ENCODE measurements around the gene MARK3.
"Not testable (repeated sequence)": the region's sequence is repeated elsewhere in the genome, so short reads cannot be mapped to it uniquely, and the experiment has no call there.

MARK3 gene

DNA sequence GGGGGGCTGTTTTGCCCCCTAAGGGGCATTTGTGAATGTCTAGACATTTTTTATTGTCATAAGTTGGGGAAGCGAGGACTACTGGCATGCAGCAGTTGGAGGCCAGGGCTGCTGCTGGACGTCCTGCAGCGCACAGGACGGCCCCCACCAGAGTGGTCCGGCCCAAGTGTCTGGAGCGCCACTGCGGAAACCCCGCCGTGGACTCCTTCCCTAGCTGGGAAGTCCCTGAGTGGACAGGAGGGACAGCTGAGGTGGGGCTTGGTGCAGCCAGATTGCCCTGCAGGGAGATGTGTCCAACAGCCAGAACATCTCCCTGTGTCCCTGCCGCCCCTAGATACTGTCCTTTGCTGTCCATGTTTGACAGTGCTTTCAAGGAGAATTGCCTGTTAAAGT, 132.0 kb downstream of the MARK3 start:
- DNase-seq = no peak

DNA sequence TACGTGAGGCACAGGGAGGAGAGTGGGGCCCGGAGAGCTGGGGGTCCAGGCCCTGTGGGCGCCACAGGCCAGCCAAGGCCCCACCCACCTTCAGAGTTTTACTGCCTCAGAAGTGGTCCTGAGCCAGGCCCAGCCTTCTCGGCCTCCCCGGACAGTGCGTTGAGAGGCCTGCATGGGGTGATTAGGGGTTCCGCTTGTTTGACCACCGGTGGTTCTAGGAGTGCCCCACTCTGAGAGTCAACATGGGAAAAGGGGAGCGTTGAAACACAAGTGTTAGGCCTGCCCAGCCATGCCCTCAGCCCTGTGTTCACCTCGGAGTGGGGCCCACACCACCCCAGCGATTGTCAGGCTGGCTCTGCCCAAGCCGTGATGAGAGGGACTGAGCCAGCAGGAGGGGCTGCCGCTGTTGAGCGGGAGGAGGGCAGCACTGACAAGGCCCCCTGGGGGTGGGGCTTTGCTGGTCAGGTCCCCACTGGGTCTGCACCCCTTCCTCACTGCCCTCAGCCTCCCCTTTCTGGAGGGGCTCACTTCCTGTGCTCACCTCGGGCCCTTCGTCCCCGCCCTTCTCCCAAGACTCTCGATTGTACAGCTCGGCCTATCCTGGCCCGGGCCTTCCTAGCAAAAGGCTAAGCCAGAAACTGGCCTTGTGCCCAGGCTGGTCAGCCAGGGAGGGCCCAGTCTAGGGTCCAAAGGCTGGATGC, 132.7 kb downstream of the MARK3 start:
- no peak for DNase-seq

DNA sequence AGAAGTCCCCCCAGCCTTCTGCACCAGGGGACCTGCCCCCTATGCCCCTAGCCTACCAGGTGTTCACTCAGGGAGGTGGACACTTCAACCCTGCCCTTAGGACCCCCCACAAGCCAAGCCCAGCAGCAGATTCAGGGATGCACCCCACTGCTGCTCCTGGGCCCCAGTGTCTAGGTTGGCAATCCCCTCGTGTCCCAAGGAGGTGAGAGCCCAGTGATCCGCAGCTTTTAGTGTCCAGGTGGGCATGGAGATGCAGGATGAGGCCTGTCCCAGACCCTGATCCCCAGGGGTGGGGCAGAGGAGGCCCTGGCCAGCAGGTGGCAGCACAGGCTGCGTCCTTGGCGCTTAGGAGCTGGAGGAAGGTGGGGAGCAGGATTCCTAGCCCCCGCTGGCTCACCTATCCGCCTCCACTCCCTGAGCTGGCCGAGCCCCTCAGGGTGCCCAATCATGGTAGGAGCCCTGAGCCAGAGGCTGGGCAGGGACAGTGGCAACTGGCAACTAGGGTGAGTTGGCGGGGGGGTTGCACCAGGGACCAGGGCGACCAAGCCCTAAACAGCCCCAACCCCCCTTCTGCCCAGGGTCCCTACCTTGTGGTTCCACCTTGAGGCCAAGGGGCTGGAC, 133.3 kb downstream of the MARK3 start:
- peak; percentile 36 for DNase-seq

- no peak for DNase-seq
These were observed 134.0 kb downstream of the MARK3 start for GRCh38 chr14:103519043-103519836.

DNA sequence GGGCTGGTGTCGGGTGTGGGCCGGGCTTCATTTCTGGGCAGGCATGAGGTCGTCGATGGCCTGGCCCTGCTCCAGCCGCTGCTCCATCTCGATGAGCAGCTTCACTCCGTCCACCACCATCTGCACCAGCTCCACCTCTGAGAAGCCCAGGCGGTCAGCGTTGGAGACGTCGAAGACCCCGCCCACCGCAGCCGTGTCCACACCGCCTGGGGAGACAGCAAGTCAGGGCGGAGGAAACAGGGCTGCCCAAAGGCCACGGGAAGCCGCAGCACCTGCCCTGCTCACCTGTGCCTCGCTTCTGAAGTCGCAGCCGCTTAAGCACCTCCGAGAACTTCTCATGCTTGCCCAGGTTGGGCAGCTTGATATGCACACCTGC, 134.6 kb downstream of the MARK3 start:
- DNase-seq = no peak

GRCh38 chr14:103520269-103520656, 135.0 kb downstream of the MARK3 start:
- DNase-seq = no peak

DNA sequence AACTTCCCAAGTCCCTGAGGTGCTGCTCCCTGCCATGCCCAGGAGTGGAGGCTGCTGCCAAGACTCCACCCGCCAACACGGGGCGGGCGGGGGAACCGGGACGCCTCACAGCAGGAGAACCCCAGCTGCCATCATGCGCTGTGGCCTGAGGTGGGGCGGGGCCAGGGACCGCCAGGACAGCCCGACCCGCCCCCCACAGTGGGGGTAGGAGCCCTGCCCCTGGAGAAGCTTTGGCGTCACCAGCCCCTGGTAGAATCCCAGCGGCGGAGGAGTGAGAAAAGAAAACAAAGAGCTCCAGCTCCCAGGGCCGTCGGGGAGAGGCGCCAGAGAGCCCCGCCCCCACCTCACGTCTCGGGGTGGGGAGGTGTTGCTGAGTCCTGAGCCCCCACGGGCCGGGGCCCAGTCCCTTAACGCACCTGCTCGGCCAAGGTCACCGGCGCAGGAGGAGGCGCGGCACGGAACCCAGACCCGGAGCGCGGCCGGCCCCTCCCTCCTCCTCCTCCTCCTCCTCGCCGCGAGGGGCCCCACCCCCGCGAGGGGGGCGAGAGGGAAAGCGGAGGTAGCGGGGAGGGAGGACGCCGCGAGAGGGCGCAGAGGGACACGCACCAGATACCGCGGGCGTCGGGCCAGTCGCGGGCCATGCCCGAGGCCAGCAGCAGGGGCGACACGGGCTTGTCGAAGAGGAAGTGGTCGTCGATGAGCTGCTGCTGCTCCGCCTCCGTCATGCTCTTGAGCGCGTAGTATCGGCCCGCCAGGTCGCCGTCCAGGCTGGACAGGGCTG, 135.6 kb downstream of the MARK3 start:
- DNase-seq = peak; percentile 85

DNA sequence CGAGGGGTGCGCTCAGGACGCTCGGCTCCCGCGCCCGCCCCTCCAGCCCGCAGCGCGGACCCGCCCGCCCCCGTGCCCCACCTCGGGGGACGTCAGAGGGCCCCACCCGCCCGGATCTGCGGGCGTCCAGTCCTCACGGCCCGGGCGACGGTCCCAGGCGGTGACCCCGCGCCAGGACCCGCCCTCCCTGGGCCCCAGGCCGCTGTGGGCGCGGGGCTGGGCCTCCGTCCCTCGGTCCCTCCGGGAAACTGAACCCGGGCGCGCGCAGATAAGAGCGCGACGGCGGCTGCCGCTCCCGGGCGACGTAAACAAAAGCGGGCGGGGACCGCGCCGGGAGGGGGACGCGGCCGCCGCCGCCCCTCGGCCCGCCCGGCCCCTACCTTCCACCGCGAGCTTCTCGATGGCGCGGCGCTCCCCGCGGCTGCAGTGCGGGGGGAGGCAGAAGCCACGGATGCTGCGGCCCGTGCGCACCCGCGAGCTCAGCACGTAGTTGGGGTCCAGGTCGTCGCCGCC, 136.3 kb downstream of the MARK3 start:
- no peak for DNase-seq

GRCh38 chr14:103521951-103522563, 136.8 kb downstream of the MARK3 start:
- DNase-seq = no peak

DNA sequence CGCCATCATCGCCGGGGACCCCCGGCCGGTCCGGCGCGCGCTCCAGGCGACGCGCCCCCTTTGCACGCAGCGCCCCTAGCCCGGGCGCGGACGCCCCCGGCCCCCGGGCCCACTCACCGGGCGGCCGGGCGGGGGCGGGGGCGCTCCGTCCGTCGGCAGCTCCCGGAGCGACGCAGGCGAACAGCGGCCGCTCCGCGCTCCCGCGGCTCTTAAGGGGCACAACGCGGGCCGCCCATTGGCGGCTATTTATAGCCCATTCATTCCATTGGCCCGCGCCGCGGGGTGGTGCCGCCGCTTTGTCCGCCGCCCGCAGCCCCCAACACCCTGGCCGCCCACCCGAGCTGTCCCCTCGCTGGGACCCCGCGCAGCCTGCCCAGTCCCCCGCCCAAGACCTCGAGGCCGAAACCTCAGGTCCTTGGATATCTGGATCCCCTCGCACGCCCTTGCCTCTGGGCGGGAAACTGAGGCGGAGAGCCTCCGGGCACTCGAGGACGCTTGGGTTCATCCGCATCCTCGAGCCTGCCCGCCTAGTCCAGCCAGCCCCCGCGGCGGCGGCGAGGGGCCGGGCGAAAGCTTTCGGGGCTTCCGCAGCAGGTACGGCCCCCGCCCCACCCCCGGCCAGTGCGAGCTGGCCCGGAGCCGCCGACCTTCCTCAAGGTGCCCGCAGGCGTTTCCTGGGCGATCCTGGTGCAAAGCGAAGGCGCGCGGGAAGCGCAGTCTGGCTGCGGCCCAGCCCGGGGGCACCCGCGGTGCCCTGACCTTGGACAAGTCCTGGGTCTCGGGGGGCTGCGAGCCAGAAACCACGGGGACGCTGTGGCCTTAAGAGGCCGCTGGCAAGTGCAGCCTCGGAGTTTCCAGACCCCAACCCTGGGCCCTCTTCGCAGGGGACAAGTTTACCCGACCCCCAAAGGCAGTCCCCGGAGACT, 137.7 kb downstream of the MARK3 start, which contains the start of gene CKB:
Gene CKB (minus strand): TSS at position 182 of the 926 bp plus-strand sequence. CDS start 337 bp downstream, outside the sequence.
- DNase-seq = peak; percentile 65

GRCh38 chr14:103523575-103523954, 138.3 kb downstream of the MARK3 start:
- DNase-seq = no peak

DNA sequence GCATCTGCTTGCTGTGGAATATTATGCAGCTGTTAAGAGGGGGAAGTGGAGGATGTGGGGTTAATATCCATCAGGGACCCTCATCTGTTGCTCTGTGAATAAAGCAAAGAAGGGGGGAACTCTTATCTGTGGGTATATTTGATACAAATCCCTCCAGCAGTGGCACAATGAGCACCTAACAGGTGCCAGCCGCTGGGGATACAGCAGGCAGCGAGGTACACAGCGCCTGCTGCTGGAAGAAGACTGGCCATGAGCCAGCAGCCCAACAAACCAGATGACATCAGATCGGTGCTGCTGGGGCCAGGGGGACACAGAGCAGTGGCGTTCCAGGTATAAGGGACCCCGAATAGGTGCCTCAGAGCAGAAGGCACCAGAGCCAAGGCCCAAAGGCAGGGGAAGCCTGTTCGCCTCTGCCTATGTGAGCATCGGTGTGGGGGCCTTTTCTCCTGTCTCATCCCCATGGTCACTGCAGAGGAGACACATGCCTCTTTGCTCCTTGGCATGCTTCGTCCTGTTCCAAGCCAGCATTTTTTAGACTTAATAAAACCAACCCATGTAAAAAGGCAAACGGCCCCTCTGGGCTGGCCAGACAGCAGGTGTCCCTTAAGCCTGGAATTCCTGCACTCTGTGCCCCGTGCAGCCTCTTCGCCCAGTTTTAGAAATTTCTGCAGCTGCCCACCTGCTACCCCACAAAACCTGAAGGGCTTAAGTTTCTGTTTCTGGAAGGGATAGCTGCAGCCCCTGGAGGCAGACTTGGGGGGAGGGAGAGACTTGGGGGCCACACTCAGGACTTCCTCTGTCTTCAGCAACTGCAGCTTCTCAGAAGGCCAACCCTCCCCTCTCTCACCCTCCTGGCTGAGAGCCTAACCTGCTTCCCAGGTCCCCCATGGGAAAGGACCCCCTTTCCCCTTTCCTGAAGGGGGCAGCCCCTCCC, 139.1 kb downstream of the MARK3 start:
- no peak for DNase-seq

DNA sequence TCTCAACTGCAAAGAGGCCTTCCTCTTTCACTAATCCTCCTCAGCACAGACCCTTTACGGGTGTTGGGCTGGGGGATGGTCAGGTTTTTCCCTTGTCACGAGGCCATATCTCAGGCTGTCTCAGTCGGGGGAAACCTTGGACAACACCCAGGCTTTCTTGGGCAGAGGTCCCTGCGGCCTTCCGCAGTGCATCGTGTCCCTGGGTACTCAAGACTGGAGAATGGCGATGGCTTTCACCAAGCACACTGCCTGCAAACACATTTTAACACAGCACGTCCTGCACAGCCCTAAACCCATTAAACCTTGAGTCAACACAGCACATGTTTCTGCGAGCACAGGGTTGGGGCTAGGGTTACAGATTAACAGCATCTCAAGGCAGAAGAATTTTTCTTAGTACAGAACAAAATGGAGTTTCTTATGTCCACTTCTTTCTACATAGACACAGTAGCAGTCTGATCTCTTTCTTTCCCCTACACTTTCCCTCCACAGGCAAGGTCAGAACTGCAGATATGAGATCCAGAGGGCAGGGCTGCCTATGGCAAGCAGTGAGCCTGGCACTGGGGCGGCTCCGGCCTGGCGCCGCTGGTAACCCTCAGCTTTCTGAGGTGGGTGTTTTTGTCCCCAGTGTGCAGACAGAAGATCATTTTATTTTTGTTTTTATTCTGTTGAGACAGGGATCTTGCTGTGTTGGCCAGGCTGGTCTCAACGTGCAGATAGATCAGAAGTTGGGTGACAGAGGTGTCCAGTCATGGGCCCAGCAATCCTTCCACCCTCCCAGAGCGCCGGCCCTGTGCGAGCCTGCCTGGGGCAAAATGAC, 140.4 kb downstream of the MARK3 start:
- DNase-seq = not testable (repeated sequence)

GRCh38 chr14:103526247-103526913, 141.2 kb downstream of the MARK3 start:
- peak; percentile 69 for DNase-seq

DNA sequence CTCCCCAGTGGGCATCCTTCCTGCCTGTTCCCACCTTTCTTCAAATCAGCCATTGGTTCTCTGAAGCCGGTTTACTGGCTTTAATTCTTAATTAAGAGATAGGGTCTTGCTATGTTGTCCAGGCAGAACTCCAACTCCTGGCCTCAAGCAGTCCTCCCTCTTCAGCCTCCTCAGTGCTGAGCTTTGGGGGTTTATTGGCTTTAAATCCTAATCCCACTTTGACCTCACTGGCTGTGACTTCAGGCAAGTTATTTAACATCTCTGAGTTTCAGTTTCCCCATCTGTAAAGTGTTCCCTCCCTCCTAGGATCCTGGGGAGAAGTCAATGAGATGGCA, 141.7 kb downstream of the MARK3 start:
- peak; percentile 59 for DNase-seq

DNA sequence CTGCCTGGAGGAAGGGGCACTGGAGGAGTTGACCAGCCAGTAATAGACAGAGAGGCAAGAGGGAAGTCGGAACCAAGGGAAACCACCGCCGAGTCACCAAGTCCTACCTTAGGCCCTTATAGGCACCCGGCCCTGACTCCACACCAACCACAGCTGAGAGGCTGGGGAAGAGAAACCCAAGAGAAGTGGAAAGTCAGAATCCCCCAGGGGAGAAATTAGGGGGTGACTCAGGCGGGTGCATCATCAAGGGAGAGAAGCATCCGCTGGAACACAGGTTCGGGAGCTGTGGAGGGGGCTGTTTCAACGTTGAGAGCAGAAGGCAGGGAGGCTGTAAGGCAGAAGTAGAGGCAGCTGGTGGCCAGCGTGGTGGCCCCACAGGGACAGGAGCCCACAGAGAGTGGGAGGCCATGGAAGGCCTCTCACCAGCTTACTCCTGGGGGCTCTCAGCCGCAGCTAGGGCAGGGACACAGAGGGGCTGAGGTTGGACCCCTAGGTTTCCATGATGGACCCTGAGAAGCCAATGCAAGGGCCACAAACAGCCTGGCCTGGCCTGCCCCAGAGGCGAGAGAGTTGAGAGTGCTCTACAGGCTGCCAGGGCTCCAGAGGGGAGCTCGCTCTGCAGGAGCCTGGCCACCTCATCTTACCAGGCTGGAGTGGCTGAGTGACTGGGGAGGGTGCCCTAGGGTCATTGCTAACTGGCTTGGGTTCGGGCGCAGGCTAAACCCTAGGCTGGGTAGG, 142.4 kb downstream of the MARK3 start:
- peak; percentile 91 for DNase-seq

DNA sequence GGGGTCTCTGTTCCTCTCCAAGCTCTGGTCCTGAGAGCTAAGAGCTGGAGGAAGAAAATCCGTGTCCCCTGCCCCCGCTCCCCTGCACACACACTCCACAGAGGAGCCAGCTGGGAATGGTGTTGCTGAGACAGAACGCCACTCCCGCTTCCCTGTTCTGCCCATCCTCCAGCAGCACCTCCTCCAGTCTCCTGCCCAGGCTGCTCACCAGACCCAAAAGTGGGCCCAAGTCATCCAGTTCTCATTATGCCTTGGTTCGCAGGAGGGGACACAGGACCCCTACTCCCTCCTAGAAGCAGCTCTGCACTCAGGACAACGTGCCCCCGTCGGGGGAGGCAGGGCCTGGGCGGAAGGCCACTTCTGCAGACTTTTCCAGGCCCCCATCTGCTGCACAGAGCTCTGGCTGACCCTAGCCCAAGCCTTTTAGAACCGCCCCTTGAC, 143.0 kb downstream of the MARK3 start:
- no peak for DNase-seq
